Renal pelvis (tissue), 4 donors: Measurements from ENCODE around the gene APOL5. TPM values are rescaled to one million over a fixed set of nuclear protein-coding genes. Genes with fewer than 3 reads are reported as not detected.

ENCODE experiments used
- DNase-seq: peaks from one replicate; pipeline ENCODE4 v3.0.0-alpha.2; 2013
- polyA plus RNA-seq, 3 donors: library from polyadenylated mRNA; unstranded; fragments of 120-200 nt; gene quantifications; one replicate each; pipeline ENCODE4 v1.2.1, GENCODE V29; 2013; ENCODE audit not compliant: insufficient read length in 3 of 3

Gene APOL5
- polyA plus RNA-seq, 3 donors: 0.07 TPM; not detected in 2

GRCh38 chr22:35740616-35741015 is 22.9 kb downstream of the APOL5 start:
- DNase-seq: no peak

- DNase-seq: no peak
Measured at GRCh38 chr22:35742342-35743100, 24.8 kb downstream of the APOL5 start.

DNA sequence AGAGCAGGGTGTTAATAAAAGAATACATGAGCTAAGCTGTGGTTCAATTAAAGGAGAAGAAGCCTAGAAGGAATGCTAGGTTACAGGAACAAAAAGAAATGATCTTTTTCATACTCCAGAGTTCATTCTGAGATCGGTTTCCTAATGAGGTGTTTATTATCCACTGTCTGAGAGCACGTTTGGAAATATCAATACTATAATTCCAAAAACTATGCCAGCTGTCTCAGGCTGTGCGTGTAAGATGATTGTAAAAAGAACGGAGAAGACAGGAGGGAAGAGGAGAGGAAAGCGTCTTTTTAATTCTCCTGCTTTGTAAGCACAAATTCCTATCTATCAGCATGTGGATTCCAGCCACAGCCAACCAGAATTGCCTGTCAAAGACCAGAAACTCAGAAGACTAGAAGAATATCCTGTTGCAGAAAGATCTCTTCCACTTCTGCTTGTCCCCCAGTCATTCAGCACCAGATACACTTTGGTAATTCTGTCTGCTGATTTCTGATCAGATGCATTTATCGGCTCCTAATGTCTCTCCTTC is 25.7 kb downstream of the APOL5 start:
- DNase-seq: no peak

DNA sequence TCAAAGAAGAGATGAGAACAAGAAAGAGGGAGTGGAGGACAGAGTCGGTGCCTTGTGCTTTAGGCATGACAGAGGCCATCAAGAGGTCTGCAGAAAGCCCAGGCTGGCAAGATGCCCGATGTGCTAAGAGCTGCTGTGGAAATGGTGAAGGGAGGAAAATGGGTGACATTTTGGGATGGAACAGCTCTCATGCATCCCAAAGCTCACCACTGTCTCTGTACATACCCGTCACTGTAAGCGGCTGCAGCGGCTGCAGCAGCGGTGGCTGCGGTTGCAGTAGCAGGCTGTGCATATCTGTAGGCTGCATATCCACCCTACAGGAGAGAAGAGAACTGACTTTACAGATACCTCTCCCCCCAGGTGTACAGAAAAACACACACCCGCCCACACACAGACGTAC is 28.6 kb downstream of the APOL5 start:
- DNase-seq: no peak

DNA sequence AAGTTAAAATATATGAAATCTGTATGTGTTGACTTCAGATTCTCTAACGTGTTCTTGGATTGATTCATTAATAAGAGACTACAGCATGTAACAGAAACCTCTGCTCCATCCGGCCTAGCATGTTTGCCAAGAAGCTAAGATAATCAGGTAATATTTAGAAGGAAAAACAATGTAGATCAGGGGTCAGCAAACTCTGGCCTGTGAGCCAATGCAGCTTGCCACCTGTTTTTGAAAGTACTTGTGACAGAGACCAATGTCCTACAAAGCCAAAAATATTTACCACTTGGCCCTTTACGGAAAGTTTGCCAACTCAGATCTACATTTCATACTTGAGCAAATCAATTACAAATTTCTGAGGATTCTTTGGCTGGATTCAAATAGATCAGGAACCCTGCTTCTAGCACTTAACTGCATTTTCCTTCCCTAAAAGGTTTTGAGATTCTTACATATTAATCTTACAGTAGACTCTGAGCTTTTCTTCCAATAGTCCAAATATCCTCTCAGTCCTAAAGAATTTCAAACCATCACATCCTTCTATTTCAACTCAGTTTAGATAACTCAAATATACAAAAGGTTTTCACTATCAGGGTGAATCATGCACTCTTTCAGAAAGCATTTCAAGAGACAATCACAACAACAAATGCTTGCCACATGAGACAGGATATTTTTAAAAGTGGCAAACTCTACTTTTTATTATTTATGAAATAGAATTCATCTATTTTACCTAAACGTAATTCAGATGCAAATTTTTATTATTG is 29.5 kb downstream of the APOL5 start:
- DNase-seq: no peak

- DNase-seq: peak; percentile 45
Measured at GRCh38 chr22:35749808-35750207, 32.1 kb downstream of the APOL5 start.

DNA sequence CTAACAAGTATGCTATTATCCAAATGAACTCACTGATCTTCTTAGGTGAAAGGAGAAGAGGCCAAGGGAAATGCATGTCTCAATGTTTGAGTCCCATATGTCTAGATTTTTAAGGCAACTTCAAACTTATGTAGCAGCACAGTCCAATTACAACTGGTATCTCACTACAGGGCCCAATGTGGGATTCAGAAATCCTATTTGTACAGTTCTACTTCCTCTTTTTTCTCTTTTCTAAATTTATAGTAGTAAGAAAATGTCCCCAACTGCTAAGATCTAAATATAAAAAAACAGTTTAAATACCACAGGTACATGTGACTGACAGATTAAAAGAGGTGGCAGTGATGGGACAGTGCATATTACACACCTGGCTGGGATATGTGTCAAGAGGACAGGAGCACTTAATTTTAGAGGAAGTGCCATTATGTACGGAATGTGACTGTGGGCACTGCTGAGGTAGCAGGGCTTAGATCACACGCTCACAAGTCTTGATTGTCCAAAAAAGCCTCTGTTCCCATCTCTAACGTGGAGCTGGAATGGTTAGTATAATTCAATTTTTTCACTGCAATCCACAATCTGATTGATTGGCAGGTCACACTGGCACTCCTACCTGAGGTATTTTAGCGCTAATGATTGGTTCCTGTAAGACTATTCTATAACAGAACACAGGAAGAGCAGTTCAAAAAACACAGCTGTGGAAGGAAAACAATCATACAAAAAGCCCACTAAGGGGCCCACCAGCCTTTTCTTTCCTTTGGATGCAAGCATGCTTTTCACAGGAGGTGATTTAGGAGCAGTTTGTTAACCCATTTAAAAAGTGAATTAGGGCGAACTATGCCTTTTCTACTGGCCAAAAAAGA is 34.6 kb downstream of the APOL5 start:
- DNase-seq: no peak

DNA sequence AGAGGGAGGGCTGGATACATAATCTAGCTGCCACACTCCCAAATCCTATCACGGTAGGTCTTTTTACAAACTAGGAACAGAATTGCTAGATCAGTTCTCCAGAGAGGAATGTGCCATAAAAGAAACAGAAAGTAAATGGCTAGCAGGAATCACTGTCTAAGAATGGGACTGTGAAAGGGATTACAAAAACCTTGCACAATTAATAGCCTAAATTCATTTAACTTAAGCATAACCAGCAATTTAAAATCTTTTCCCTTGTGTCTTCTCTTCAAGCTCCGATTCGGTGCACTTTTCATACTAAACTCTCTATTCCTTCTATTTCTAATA is 35.2 kb downstream of the APOL5 start:
- no peak for DNase-seq

- DNase-seq: no peak
Measured at GRCh38 chr22:35754761-35755160, 37.1 kb downstream of the APOL5 start.

- DNase-seq: no peak
Measured at GRCh38 chr22:35756722-35757121, 39.0 kb downstream of the APOL5 start.

GRCh38 chr22:35758394-35758793 is 40.7 kb downstream of the APOL5 start:
- DNase-seq: no peak

- DNase-seq: no peak
Measured at GRCh38 chr22:35761037-35761436, 43.4 kb downstream of the APOL5 start.

DNA sequence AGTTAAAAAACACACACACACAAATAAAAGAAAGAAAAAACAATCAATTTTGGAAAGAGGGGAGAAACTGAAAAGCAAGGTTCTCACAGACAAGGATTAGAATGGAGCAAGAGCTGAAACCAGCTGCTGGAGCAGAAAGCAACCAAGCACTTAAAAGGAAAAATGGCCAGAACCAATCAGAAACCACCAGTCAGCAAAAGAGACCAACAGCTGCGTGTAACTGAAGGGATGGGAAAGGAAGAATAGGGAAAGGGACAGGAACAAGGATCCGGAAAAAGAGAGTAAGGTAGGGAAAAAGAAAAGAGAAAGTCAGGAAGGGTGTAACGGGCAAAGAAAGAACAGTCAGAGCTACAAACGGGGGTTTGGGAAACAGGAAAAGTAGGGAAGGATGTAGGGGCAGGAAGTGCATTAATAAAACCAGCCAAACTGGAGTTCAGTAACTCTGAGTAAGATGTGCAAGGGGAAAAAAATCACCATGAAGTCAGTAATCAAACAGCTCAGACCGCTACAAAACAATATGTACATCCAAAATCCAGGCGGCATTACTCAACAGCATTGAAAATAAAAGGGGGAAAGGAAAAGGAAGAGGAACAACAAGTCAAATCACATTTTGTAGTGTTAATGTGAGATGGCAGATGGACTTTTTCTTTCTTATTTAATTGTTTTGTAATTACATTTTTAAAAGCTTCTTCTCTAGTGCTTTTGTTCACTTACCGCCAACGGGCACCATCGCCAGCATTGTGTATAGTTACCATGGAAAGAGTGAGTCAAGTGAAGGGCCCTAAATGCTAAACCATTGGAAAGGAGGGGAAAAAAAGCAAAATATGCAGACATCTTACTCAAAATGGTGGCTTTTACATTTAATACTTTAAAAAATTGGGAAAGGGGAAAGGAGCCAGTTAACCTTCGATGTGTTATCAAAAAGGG is 49.2 kb downstream of the APOL5 start:
- no peak for DNase-seq

- DNase-seq: no peak
Measured at GRCh38 chr22:35769974-35770373, 52.3 kb downstream of the APOL5 start.

DNA sequence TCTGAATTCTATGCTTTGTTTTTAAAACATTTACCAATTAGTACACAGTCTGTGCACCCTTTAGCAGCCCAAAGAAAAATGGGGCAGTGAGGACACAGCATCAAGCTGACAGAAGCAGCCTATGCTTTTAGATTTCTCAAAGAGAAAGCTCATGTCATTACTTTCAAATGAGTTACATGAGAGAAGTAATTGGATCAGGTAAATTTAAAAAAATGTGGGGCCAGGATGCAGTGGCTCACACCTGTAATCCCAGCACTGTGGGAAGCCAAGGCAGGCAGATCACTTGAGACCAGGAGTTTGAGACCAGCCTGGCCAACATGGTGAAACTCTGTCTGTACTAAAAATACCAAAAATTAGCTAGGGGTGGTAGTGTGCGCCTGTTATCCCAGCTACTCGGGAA is 57.7 kb downstream of the APOL5 start:
- DNase-seq: no peak

DNA sequence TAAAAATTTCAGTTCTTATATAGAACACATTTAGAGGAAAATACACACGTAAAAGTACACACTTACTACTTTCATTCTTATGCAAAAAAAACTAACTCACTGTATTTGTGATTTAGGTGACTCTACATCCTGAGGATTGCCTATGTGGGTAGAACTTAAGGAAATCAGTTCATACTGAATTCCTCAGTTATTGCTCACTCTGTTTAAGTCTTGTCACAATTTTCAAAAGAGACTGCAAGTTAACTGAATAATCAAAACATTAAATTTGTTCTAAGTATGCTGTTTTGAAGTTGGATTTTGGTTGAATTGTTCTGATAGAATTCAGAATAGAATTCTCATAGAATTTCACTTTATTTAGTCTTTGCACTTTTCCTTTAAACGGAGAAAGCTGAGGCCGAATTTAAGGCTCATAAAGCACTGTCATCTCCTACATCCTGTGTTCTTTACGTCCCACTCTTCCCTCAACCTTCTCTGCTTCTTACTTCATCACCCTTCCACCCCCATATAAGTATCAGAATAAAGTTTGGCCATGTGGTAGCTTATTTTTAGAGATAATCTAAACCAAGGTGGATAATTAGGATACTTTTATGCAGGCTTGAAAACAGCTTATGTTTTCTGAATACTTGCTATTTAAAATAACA is 59.8 kb downstream of the APOL5 start:
- DNase-seq: no peak
